A204.1 (cell line): Measurements from ENCODE around the gene RBMXL3.
"Not testable (repeated sequence)": the region's sequence is repeated elsewhere in the genome, so short reads cannot be mapped to it uniquely, and the experiment has no call there.

Experiments
- FAIRE-seq: peaks from 2 replicates; lab custom pipeline; 2012; peaks lifted over from hg19 to GRCh38; lab: Jason Lieb, UNC

The RBMXL3 gene

DNA sequence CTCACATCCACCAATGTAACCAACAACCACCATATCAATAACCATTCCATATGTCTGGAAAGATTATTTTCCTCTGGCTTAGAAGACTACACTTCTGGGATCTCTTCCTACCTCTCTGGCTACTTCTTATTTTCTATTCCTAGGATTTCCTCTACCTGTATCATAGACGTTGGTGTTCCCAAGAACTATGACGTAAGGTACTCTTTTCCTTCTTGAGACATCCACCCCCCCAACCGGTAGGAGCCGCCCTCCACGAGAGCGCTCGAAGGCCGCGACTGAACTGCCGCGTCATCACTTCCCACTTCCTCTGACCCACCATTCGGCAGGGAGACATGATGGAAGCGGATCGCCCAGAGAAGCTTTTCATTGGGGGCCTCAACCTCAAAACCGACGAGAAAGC, at the start of gene RBMXL3:
TSS of gene RBMXL3 (plus strand) at position 301 of the 400 bp plus-strand sequence. CDS start at position 333, 32 bp downstream.
- FAIRE-seq, result no peak

DNA sequence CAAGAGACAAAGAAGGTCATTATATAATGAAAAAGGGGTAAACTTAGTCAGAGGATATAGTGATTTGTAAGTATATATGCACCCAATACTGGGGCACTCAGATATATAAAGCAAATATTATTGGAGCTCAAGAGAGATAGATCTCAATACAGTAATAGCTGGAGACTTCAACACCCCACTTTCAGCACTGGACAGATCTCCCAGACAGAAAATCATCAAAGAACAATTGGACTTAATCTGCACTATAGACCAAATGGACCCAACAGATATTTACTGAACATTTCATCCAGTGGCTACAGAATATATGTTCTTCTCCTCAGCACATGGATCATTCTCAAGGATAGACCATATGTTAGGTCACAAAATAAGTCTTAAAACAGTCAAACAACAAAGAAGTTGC, 47.2 kb upstream of the RBMXL3 start:
- FAIRE-seq, result no peak

GRCh38 chrX:115147220-115147619, 42.0 kb upstream of the RBMXL3 start:
- peak; percentile 99 for FAIRE-seq

- FAIRE-seq, result no peak
Measured at GRCh38 chrX:115173181-115173580, 16.0 kb upstream of the RBMXL3 start.

DNA sequence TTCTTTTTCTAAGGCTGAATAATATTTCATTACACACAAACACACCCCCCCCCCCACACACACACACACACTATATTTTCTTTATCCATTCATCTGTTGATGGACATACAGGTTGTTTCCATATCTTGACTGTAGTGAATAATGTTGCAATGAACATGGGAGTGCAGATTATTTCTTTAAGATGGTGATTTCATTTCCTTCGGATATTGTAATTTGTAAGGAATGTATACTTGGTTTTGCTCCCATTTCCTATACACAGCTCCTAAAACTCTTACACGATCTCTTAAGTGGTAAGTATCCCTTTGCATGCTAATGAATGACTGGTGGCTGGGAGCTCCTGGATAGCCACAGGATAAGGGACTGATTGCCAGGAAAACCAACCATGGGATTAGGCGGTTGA, 14.7 kb upstream of the RBMXL3 start:
- no peak for FAIRE-seq

DNA sequence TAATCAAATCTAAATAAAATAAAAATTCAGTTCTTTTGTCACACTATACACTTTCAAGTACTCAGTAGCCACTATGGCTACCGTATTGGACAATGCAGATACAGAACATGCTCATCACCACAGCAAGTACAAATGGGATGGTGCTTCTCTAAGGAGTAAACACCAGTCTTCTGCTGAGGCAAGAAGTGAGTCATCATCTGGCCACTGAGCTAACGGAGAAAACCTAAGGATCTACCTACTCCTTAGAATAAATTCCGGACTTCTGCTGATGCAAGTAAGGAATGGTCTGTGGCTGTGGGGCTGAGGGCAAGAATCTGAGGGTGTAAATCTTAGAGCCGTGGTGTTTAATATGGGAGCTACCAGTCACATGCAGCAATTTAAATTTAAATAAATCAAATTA, 11.3 kb upstream of the RBMXL3 start:
- no peak for FAIRE-seq

DNA sequence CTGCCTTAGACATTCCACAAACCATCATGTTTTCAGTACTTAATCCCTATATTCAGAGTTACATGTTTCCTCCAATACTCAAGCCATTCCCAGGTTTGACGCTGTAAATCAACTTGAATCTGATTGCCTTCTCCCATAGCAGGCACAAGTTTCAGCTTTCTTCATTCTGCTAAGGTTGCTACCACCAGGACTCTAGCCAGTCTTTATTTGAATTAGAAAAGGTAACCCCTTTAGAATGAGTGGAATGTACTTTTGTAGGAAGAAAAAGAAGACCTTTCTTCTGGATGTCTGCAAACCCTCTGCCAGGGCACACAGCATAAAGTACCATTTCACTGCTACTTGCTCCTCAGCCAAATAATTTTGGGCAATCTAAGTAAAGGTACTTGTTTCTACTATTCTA, 10.7 kb upstream of the RBMXL3 start:
- FAIRE-seq, result no peak

DNA sequence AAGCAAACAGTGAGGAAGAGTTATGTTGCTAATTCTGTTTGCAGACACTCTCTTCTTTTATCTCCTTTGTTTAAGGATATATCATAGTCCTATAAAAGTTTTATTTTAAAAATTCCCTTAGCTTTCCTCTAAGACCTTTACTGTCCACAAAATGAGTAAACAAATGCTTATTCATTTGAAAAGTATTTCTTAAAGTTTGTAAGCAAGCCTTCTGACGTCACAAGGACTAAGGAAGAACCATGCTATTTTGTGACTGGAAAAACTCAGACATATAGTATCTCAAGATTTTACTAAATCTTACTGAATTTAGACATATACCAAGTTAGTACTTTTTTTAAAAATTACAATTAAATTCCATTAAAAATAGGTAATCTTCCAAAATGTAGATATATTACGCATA, 5.2 kb upstream of the RBMXL3 start:
- FAIRE-seq, result no peak

DNA sequence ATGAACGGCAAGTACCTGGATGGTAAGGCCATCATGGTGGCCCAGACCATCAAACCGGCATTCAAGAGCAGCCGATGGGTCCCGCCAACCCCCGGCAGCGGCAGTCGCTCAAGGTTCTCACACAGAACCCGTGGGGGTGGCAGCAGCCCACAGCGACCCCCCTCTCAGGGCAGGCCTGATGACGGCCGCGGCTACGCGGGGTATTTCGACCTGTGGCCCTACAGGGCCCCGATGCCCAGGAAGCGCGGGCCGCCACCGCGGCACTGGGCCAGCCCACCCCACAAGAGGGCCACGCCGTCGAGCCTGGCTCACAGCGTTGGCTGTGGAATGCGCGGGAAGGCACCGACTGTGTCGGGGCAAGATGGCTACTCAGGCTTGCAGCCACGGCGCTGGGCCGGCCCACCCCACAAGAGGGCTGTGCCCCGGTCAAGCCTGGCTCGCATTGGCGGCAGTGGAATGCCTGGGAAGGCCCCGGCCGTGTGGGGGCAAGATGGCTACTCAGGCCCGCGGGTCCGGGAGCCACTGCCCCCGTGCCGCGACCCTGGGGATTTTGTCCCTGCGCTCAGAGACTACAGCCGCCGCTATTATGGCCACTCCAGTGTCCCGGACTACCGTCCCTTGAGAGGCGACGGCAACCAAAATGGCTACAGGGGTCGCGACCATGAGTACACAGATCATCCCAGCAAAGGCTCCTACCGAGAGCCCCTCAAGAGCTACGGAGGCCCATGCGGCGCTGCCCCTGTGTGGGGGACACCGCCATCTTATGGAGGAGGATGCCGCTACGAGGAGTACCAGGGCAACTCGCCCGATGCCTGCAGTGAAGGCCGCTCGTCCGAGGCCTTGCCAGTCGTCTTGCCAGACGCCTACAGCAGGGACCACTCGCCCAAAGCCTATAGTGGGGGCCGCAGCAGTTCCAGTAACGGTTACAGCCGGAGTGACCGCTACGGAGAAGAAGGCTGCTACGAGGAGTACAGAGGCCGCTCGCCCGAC, 731 bp downstream of the RBMXL3 start:
- no peak for FAIRE-seq

DNA sequence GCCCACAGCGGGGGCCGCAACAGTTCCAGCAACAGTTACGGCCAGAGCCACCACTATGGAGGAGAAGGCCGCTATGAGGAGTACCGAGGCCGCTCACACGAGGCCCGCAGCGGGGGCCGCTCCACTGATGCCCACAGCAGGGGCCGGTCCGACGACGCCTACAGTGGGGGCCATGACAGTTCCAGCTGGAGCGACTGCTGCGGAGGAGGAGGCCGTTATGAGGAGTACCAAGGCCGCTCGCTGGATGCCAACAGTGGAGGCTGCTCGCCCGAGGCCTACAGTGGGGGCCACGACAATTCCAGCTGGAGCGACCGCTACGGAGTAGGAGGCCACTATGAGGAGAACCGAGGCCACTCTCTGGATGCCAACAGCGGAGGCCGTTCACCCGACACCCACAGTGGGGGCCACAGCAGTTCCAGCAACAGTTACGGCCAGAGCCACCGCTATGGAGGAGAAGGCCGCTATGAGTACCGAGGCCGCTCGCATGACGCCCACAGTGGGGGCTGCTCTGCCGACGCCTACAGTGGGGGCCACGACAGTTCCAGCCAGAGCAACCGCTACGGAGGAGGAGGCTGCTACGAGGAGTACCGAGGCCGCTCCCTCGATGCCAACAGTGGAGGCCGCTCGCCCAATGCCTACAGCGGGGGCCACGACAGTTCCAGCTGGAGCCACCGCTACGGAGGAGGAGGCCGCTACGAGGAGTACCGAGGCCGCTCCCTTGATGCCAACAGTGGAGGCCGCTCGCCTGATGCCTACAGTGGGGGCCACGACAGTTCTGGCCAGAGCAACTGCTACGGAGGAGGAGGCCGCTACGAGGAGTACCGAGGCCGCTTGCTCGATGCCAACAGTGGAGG, 1.7 kb downstream of the RBMXL3 start:
- no peak for FAIRE-seq

DNA sequence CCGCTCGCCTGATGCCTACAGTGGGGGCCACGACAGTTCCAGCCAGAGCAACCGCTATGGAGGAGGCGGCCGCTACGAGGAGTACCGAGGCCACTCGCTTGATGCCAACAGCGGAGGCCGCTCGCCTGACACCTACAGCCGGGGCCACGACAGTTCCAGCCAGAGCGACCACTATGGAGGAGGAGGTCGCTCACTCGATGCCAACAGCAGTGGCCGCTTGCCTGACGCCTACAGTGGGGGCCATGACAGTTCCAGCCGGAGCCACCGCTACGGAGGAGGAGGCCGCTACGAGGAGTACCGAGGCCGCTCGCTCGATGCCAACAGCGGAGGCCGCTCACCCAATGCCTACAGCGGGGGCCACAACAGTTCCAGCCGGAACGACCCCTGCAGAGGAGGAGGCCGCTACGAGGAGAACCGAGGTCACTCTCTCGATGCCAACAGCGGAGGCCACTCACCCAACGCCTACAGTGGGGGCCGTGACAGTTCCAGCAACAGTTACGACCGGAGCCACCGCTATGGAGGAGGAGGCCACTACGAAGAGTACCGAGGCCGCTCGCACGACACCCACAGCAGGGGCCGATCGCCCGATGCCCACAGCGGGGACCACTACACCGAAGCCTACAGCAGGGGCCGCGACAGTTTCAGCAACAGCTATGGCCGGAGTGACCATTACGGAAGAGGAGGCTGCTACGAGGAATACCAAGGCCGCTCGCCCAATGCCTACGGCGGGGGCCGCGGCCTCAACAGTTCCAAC, 2.5 kb downstream of the RBMXL3 start:
- FAIRE-seq, result no peak

GRCh38 chrX:115192244-115192700, 3.1 kb downstream of the RBMXL3 start:
- FAIRE-seq, result no peak

DNA sequence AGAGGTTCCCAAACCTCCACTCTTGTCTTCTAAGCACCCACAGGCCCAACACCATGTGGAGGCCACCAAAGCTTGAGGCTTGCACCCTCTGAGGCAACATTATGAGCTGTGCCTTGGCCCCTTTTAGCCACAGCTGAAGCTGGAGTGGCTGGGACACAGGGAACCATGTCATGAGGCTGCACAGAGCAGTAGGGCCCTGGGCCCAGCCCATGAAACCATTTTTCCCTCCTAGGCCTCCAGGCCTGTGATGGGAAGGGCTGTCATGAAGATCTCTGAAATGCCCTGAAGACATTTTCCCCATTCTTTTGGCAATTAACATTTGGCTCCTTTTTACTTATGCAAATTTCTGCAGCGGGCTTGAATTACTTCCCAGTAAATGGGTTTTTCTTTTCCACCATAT, 14.8 kb downstream of the RBMXL3 start:
- no peak for FAIRE-seq

GRCh38 chrX:115209547-115209946, 20.3 kb downstream of the RBMXL3 start:
- FAIRE-seq, result not testable (repeated sequence)

GRCh38 chrX:115214151-115214550, 24.9 kb downstream of the RBMXL3 start:
- no peak for FAIRE-seq

DNA sequence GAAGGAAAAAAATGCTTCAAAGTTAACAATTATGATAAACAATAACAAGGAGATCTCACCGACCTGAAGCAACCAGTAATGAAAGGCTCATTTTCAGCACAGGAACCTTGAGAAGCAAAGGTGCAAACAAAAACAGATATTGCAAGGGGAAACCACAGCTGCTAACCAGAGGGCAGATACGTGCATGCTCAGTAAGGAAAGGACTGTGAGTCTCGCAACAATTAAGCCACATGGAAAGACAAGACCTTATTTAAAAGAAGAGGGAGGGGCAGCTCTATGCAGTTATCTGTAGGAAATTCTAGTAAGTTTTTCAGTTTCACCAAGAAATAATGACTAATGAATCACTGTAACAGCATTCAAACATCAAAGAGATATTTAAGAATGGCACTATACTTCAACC, 25.4 kb downstream of the RBMXL3 start:
- no peak for FAIRE-seq

DNA sequence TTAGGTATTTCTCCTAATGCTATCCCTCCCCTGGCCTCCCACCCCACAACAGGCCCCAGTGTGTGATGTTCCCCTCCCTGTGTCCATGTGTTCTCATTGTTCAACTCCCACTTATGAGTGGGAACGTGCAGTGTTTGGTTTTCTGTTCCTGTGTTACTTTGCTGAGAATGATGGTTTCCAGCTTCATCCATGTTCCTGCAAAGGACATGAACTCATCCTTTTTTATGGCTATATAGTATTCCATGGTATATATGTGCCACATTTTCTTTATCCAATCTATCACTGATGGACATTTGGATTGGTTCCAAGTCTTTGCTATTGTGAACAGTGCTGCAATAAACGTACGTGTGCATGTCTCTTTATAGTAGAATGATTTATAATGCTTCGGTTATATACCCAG, 28.1 kb downstream of the RBMXL3 start:
- not testable (repeated sequence) for FAIRE-seq

- FAIRE-seq, result no peak
Measured at GRCh38 chrX:115226929-115227328, 37.7 kb downstream of the RBMXL3 start.

DNA sequence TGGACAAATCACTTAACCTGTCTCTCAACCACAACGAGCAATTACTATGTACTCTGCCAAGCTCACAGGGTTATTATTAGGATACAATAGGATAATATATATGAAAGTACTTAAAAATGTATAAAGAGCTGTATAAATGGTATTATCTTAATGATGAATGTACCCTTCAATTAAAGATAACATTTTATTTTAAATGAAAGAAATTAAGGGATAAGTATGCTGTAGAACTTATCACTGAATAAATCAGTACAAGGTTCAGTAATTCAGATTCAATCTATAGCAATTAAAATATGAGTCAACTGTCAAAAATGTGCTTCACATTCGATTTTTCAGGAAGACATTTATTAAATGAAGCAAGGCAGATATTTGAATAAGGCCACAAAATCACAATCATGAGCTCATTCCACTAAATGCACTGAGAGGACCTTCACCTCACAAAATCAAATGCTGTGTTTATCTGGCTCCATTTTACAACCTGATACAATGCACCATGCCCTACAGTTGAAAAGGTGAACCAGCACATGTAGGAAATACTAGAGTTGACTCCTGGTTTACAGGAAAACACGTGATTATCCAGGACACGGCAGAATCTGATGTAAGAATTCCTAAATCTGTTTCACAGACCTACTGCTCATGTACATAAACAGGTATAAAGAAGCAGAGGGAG, 40.3 kb downstream of the RBMXL3 start:
- no peak for FAIRE-seq

DNA sequence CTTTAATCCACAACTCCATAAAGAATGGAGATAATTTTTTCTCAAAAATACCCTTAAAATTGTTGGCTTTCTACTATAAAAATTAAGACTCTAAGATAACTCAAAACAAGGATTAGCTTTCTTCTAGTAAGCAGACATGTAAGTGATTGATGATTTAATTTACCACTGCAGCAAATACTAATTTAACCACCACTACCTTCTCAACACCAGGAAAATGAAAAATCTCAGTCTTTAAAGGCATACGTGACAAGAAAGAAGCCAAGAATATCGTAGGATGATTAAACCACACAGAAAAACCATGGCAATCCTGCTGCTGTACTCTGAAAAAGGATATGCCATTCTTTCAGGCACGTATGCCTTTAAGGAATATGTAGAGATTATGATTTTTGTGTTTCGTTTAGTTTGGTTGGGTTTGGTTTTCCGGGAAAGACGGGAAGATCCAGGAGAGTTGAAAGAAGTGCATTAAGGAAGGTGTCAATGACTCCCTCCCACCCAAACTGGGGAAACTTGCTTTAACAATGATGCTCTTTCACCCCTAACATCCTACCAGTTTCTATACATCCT, 43.8 kb downstream of the RBMXL3 start:
- no peak for FAIRE-seq
